CD4-positive, alpha-beta T cell (primary cell): ENCODE measurements around the gene ZCCHC7. TPM values are rescaled to one million over a fixed set of nuclear protein-coding genes. Genes with fewer than 3 reads are reported as not detected.

Experiments
- ATAC-seq: fragments of 200-7000 bp; cut with Tn5 transposase; one replicate; pipeline ENCODE4 v1.10.0; 2022; ENCODE audit warnings: mild to moderate bottlenecking; ENCODE audit not compliant: poor library complexity
- CTCF ChIA-PET: fragments of 350-600 bp; sonication (Branson Sonifier 250); formaldehyde crosslinking; loops from one replicate; lab custom pipeline; 2021; ENCODE audit warnings: antibody characterized with exemption, inconsistent platforms; lab: Charles Lee
- POLR2A ChIA-PET: fragments of 350-600 bp; sonication (Branson Sonifier 250); formaldehyde crosslinking; loops from one replicate; lab custom pipeline; 2021; ENCODE audit warnings: antibody characterized with exemption, inconsistent platforms; lab: Charles Lee
- DNase-seq, 14 experiments: peaks; one replicate each; pipeline ENCODE4 v3.0.0-alpha.2; 2013 to 2020; ENCODE audit warnings: mixed read lengths in 2 of 14
- H3K27ac ChIP-seq, 2 donors: one replicate each; pipeline versions ENCODE4 v1.5.1 to v1.7.0; 2013; ENCODE audit warnings: low read length in 2 of 2, low read depth in 1 of 2, mild to moderate bottlenecking in 1 of 2
- H3K27me3 ChIP-seq, 2 experiments: 1 replicate in 1 of 2; 2 replicates in 1 of 2; pipeline versions ENCODE4 v1.6.1 to v1.7.0; 2013; ENCODE audit warnings: low read length in 2 of 2, control low read depth in 1 of 2, mild to moderate bottlenecking in 1 of 2, moderate library complexity in 1 of 2; ENCODE audit not compliant: insufficient read depth in 2 of 2, control insufficient read depth in 1 of 2
- H3K36me3 ChIP-seq: one replicate; pipeline ENCODE4 v1.6.1; 2013; ENCODE audit warnings: low read length, control low read depth; ENCODE audit not compliant: insufficient read depth
- H3K4me1 ChIP-seq: one replicate; pipeline ENCODE4 v1.6.1; 2013; ENCODE audit warnings: low read length, control low read depth; ENCODE audit not compliant: insufficient read depth
- H3K4me3 ChIP-seq: one replicate; pipeline ENCODE4 v1.5.1; 2013; ENCODE audit warnings: mild to moderate bottlenecking, low read length, moderate library complexity
- H3K9me3 ChIP-seq, 2 experiments: 1 replicate in 1 of 2; 2 replicates in 1 of 2; pipeline versions ENCODE4 v1.6.1 to v1.7.0; 2013; ENCODE audit warnings: low read length in 2 of 2, mild to moderate bottlenecking in 2 of 2, control low read depth in 1 of 2, moderate library complexity in 1 of 2; ENCODE audit not compliant: control insufficient read depth in 1 of 2, insufficient read depth in 1 of 2
- H3K27ac Mint-ChIP-seq: one replicate; pipeline ENCODE4 v1.8.0; 2020; ENCODE audit warnings: mixed read lengths
- H3K27me3 Mint-ChIP-seq: one replicate; pipeline ENCODE4 v1.8.0; 2021; ENCODE audit warnings: mixed read lengths
- H3K36me3 Mint-ChIP-seq: one replicate; pipeline ENCODE4 v1.8.0; 2021; ENCODE audit warnings: low read depth, mixed read lengths
- H3K4me1 Mint-ChIP-seq: one replicate; pipeline ENCODE4 v1.8.0; 2021; ENCODE audit warnings: low read depth, mixed read lengths
- H3K4me3 Mint-ChIP-seq: one replicate; pipeline ENCODE4 v1.8.0; 2020; ENCODE audit warnings: mild to moderate bottlenecking, mixed read lengths
- H3K9me3 Mint-ChIP-seq: one replicate; pipeline ENCODE4 v1.8.0; 2020; ENCODE audit warnings: mixed read lengths
- CTCF ChIP-seq: fragments of 200-600 bp; IDR thresholded peaks from one replicate; pipeline ENCODE4 v1.8.0; 2022; ENCODE audit warnings: antibody characterized with exemption, mild to moderate bottlenecking
- intact Hi-C, 2 experiments: fragments of 100-400 bp; cut with DNase I in 1 of 2; cut with micrococcal nuclease in 1 of 2; formaldehyde crosslinking; loops; one replicate each; pipeline versions ENCODE4 v1.15.1 to v1.9.0; 2023 to 2025; cut with DNase I, micrococcal nuclease
- total RNA-seq, 174 experiments: library from RNA in 2 of 174; stranded (reverse) in 2 of 174; gene quantifications; one replicate each; pipeline ENCODE4 v1.2.3 and lab custom pipeline; 2021 to 2026

The ZCCHC7 gene
- total RNA-seq, 2 experiments from 2014 or later, result 40.7 to 41.0 TPM

- Mint-ChIP-seq H3K4me1 (no peaks in the 10 kb centered on the region), H3K9me3 (no peaks in the 10 kb centered on the region), H3K36me3 (peaks cover 9% of the 10 kb centered on the region), H3K4me3 (no peak overlapping the region), H3K27me3 (no peaks in the 10 kb centered on the region), H3K27ac (no peak overlapping the region)
- H3K27me3 ChIP-seq, result no peaks in the 10 kb centered on the region
- ATAC-seq (no peak), DNase-seq (no peak)
- H3K9me3 ChIP-seq, result no peaks in the 10 kb centered on the region
- no peak for TF ChIP-seq CTCF
- no peaks in the 10 kb centered on the region for H3K4me1 ChIP-seq
- ChIA-PET POLR2A (no interaction called here), CTCF (no interaction called here)
- H3K27ac ChIP-seq, result no peak overlapping the region
- intact Hi-C loops, result no loop called here
- H3K4me3 ChIP-seq, result no peak overlapping the region
- H3K36me3 ChIP-seq, result no peaks in the 10 kb centered on the region
Observed at GRCh38 chr9:37342493-37342892, 222.1 kb downstream of the ZCCHC7 start.

- Histone ChIP-seq H3K27ac (no peak overlapping the region), H3K36me3 (no peaks in the 10 kb centered on the region), H3K4me3 (no peak overlapping the region), H3K4me1 (no peaks in the 10 kb centered on the region), H3K9me3 (no peaks in the 10 kb centered on the region), H3K27me3 (no peaks in the 10 kb centered on the region)
- Mint-ChIP-seq H3K27me3 (no peaks in the 10 kb centered on the region), H3K4me1 (no peaks in the 10 kb centered on the region), H3K9me3 (no peaks in the 10 kb centered on the region), H3K4me3 (no peak overlapping the region), H3K27ac (no peak overlapping the region), H3K36me3 (peaks cover 9% of the 10 kb centered on the region)
- ChIA-PET POLR2A (no interaction called here), CTCF (no interaction called here)
- intact Hi-C loops, result no loop called here
- TF ChIP-seq CTCF, result no peak
- ATAC-seq (no peak), DNase-seq (no peak)
Observed at GRCh38 chr9:37342895-37343294, 222.5 kb downstream of the ZCCHC7 start.

- no peak for DNase-seq
- H3K4me3 Mint-ChIP-seq, result no peak overlapping the region
- POLR2A ChIA-PET, result no interaction called here
- no peak overlapping the region for H3K27ac ChIP-seq
- H3K27me3 Mint-ChIP-seq, result no peaks in the 10 kb centered on the region
- H3K4me3 ChIP-seq, result no peak overlapping the region
- H3K9me3 Mint-ChIP-seq, result no peaks in the 10 kb centered on the region
- no peaks in the 10 kb centered on the region for H3K36me3 ChIP-seq
- no peaks in the 10 kb centered on the region for H3K4me1 ChIP-seq
- no peak for TF ChIP-seq CTCF
- no peaks in the 10 kb centered on the region for H3K27me3 ChIP-seq
- no peak overlapping the region for H3K27ac Mint-ChIP-seq
- CTCF ChIA-PET, result no interaction called here
- ATAC-seq, result no peak
- no peaks in the 10 kb centered on the region for H3K4me1 Mint-ChIP-seq
- H3K9me3 ChIP-seq, result no peaks in the 10 kb centered on the region
- H3K36me3 Mint-ChIP-seq, result peaks cover 12% of the 10 kb centered on the region
- intact Hi-C loops, result no loop called here
Observed at GRCh38 chr9:37343724-37344123, 223.3 kb downstream of the ZCCHC7 start.
